ENCODE data around the gene EXOC4. TPM values are rescaled to one million over a fixed set of nuclear protein-coding genes. Genes with fewer than 3 reads are reported as not detected.

The EXOC4 gene
- total RNA-seq, 1 experiment from 2014 or later = 91.9 TPM

DNA sequence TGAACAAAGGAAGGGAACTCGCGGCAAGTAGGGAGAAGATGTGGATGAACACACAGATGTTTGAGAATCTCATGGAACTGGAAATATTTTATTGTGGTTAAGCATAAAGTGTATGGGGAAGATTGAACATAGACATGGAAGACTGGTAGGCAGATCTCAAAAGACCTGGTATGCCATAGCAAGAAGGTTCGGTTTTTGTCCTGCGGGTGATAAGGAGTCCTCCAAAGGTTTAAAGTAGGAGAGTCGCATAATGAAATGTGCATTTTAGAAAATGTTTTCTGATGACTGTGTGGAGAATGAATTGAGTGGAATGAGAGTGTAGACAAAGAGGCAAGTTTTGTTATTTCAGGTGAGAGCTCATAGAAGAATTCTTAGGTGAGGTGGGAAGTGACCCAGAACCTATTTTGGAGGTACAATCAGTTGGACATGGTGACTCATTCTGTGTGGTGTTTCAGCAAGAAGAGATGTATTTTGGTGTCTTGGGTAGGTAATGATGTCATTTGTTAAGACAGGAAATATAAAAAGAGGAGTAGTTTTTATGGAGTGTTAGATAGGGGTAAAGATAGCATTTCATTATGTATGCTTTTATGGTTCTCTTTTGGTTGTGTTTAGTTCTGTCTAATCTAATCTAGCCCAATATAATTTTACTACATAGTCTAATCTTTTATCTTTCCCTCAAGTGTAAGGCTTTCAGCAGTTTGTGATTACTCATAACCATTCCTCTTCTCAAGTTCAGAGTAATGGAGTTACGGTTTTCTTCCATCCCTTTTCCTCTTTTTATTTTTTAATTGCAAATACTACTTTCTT is 239.2 kb downstream of the EXOC4 start:
- BruUV-seq (replicated peaks) = no TSS peak
- Mint-ChIP-seq H3K4me3 (ENCODE audit: low read depth, unreplicated experiment) (no peak overlapping the region), H3K9me3 (ENCODE audit: low read depth, unreplicated experiment) (no peaks in the 10 kb centered on the region), H3K27ac (ENCODE audit: unreplicated experiment) (no peak overlapping the region), H3K36me3 (ENCODE audit: insufficient read depth, unreplicated experiment) (no peaks in the 10 kb centered on the region), H3K27me3 (ENCODE audit: unreplicated experiment) (no peaks in the 10 kb centered on the region), H3K4me1 (ENCODE audit: low read depth, unreplicated experiment) (peaks cover 11% of the 10 kb centered on the region)
- intact Hi-C loops (cut with micrococcal nuclease; ENCODE audit: unreplicated experiment) = no loop called here
- CTCF ChIA-PET = interaction anchor here (0.6 kb wide), 1 partner anchor 206 kb away, joined by 4 read pairs; no protein-coding TSS in a partner anchor
- no peak for TF ChIP-seq CTCF (IDR thresholded peaks at IDR 0.05; ENCODE audit: unreplicated experiment)
- DNase-seq = no peak

DNA sequence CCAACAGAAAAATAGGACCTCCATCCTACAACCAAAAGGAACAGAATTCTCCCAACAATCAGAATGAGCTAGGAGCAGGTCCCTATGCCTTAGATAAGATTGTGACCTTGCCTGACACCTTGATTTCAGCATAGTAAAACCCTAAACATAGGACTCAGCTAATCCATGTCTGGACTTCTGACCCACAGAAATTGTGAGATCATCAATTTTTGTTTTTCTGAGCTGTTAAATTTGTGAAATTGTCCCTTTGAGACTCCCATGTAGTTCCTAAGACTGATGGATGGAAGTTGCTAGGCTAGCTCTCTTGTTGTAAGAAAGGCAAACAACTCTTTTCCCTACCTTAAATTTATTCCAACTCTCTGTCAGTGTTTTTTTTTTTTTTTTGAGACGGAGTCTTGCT is 244.2 kb downstream of the EXOC4 start:
- intact Hi-C loops (cut with micrococcal nuclease; ENCODE audit: unreplicated experiment) = no loop called here
- H3K27ac Mint-ChIP-seq (ENCODE audit: unreplicated experiment) = no peak overlapping the region
- no peak for DNase-seq
- TF ChIP-seq CTCF (IDR thresholded peaks at IDR 0.05; ENCODE audit: unreplicated experiment) = no peak
- H3K36me3 Mint-ChIP-seq (ENCODE audit: insufficient read depth, unreplicated experiment) = no peaks in the 10 kb centered on the region
- no peak overlapping the region for H3K4me3 Mint-ChIP-seq (ENCODE audit: low read depth, unreplicated experiment)
- H3K9me3 Mint-ChIP-seq (ENCODE audit: low read depth, unreplicated experiment) = no peaks in the 10 kb centered on the region
- H3K27me3 Mint-ChIP-seq (ENCODE audit: unreplicated experiment) = no peaks in the 10 kb centered on the region
- peaks cover 2% of the 10 kb centered on the region for H3K4me1 Mint-ChIP-seq (ENCODE audit: low read depth, unreplicated experiment)
- BruUV-seq (replicated peaks) = no TSS peak
- CTCF ChIA-PET = interaction anchor here (0.6 to 0.7 kb wide), 2 partner anchors 31 to 967 kb away, joined by 3 read pairs; no protein-coding TSS in a partner anchor

- no TSS peak for BruUV-seq (replicated peaks)
- Mint-ChIP-seq H3K4me3 (ENCODE audit: low read depth, unreplicated experiment) (no peak overlapping the region), H3K9me3 (ENCODE audit: low read depth, unreplicated experiment) (no peaks in the 10 kb centered on the region), H3K4me1 (ENCODE audit: low read depth, unreplicated experiment) (no peaks in the 10 kb centered on the region), H3K36me3 (ENCODE audit: insufficient read depth, unreplicated experiment) (no peaks in the 10 kb centered on the region), H3K27me3 (ENCODE audit: unreplicated experiment) (no peaks in the 10 kb centered on the region), H3K27ac (ENCODE audit: unreplicated experiment) (no peak overlapping the region)
- intact Hi-C loops (cut with micrococcal nuclease; ENCODE audit: unreplicated experiment) = no loop called here
- CTCF ChIA-PET = no interaction called here
- no peak for DNase-seq
- no peak for TF ChIP-seq CTCF (IDR thresholded peaks at IDR 0.05; ENCODE audit: unreplicated experiment)
Observed at GRCh38 chr7:133501771-133502170, 248.9 kb downstream of the EXOC4 start.

DNA sequence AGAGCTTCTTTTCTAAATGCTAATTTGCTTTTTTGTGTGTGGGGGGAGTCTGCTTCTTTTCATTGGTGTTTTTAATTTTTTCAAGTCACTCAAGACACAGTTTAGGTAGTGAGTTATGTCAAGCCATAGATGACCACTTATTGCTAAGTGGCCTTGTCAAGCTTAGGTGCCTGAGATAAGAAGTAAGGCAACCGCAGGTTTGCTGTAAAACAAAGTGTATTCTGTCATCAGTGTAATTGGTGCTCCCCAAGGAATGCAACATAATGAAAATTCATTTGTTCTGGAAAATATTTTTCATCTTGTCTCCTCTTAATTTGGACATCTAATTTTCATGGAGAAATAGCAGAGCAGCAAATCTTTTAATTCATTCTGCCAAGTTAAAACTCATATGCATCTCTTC is 249.6 kb downstream of the EXOC4 start:
- Mint-ChIP-seq H3K9me3 (ENCODE audit: low read depth, unreplicated experiment) (no peaks in the 10 kb centered on the region), H3K36me3 (ENCODE audit: insufficient read depth, unreplicated experiment) (no peaks in the 10 kb centered on the region), H3K4me1 (ENCODE audit: low read depth, unreplicated experiment) (no peaks in the 10 kb centered on the region), H3K27me3 (ENCODE audit: unreplicated experiment) (no peaks in the 10 kb centered on the region), H3K4me3 (ENCODE audit: low read depth, unreplicated experiment) (no peak overlapping the region), H3K27ac (ENCODE audit: unreplicated experiment) (no peak overlapping the region)
- intact Hi-C loops (cut with micrococcal nuclease; ENCODE audit: unreplicated experiment) = no loop called here
- BruUV-seq (replicated peaks) = no TSS peak
- TF ChIP-seq CTCF (IDR thresholded peaks at IDR 0.05; ENCODE audit: unreplicated experiment) = no peak
- no peak for DNase-seq
- CTCF ChIA-PET = no interaction called here

All from Calu3 (cell line).